Left lung (tissue), 10 donors: ENCODE measurements around the gene CPNE4. TPM values are rescaled to one million over a fixed set of nuclear protein-coding genes. Genes with fewer than 3 reads are reported as not detected.

ENCODE experiments used
- ATAC-seq: fragments of 200-7000 bp; cut with Tn5 transposase; one replicate; pipeline ENCODE4 v1.9.1; 2020; ENCODE audit warnings: moderate library complexity
- DNase-seq, 4 donors: peaks; one replicate each; pipeline ENCODE4 v3.0.0-alpha.2; 2013 to 2020
- H3K27ac ChIP-seq, 2 donors: fragments of 200-600 bp; sonication (generic) in 1 of 2; one replicate each; pipeline versions ENCODE4 v1.5.0 to v1.8.0; 2020 to 2021
- H3K27me3 ChIP-seq, 2 donors: fragments of 200-600 bp; sonication (generic) in 1 of 2; one replicate each; pipeline versions ENCODE4 v1.5.0 to v1.8.0; 2020 to 2021
- H3K36me3 ChIP-seq, 2 donors: fragments of 200-600 bp; sonication (generic) in 1 of 2; one replicate each; pipeline versions ENCODE4 v1.5.0 to v1.8.0; 2020 to 2021
- H3K4me1 ChIP-seq, 2 donors: fragments of 200-600 bp; one replicate each; pipeline ENCODE4 v1.8.0; 2021
- H3K4me3 ChIP-seq, 2 donors: fragments of 200-600 bp; sonication (generic) in 1 of 2; one replicate each; pipeline versions ENCODE4 v1.5.0 to v1.8.0; 2020 to 2021; ENCODE audit warnings: mild to moderate bottlenecking in 1 of 2
- H3K9me3 ChIP-seq, 2 donors: fragments of 200-600 bp; sonication (generic) in 1 of 2; one replicate each; pipeline versions ENCODE4 v1.5.0 to v1.8.0; 2020 to 2021
- CTCF ChIP-seq, 2 donors: fragments of 200-600 bp; sonication (generic) in 1 of 2; IDR thresholded peaks; one replicate each; pipeline versions ENCODE4 v1.5.0 to v1.8.0; 2021; ENCODE audit warnings: antibody characterized with exemption in 2 of 2
- intact Hi-C, 2 donors: fragments of 100-400 bp; cut with DNase I; formaldehyde crosslinking; loops; one replicate each; pipeline versions ENCODE4 v1.11.2 to v1.14.2; 2022
- polyA plus RNA-seq, 6 donors: library from polyadenylated mRNA; unstranded; fragments of 120-200 nt; gene quantifications; one replicate each; pipeline ENCODE4 v1.2.1, GENCODE V29; 2013; ENCODE audit not compliant: insufficient read length in 6 of 6
- total RNA-seq, 2 donors: library from RNA; stranded (reverse); fragmentation: NEBNext Ultra II Directional; extraction: Animal tissue kit (Norgen Biotek cat#: 25700); gene quantifications; one replicate each; pipeline ENCODE4 v1.2.1, GENCODE V29; 2021
- donor health status: DM: no; HTN: yes; CAD: no.
- donor health status: DM: no; HTN: no; CAD: no.

Gene CPNE4
- total and polyA plus RNA-seq, 8 donors: 0.24 to 2.1 (median 0.85) TPM

- Histone ChIP-seq H3K27me3 (no peaks in the 10 kb centered on the region), H3K27ac (no peak overlapping the region), H3K4me1 (no peaks in the 10 kb centered on the region), H3K4me3 (no peak overlapping the region), H3K36me3 (no peaks in the 10 kb centered on the region), H3K9me3 (no peaks in the 10 kb centered on the region)
- intact Hi-C loops: no loop called here
- no peak for TF ChIP-seq CTCF (IDR thresholded peaks at IDR 0.05)
- DNase-seq (no peak), ATAC-seq (no peak)
Measured at GRCh38 chr3:131630097-131630496, 404.7 kb downstream of the CPNE4 start.

- TF ChIP-seq CTCF (IDR thresholded peaks at IDR 0.05): no peak
- Histone ChIP-seq H3K36me3 (no peaks in the 10 kb centered on the region), H3K27me3 (no peaks in the 10 kb centered on the region), H3K4me3 (no peak overlapping the region), H3K27ac (no peak overlapping the region), H3K4me1 (no peaks in the 10 kb centered on the region), H3K9me3 (no peaks in the 10 kb centered on the region)
- DNase-seq (no peak), ATAC-seq (no peak)
- intact Hi-C loops: no loop called here
Measured at GRCh38 chr3:131623431-131623830, 411.4 kb downstream of the CPNE4 start.

GRCh38 chr3:131622726-131623125 lies 412.1 kb downstream of the CPNE4 start:
- H3K4me1 ChIP-seq: no peaks in the 10 kb centered on the region

GRCh38 chr3:131620977-131621376 lies 413.8 kb downstream of the CPNE4 start:
- Histone ChIP-seq H3K9me3 (no peaks in the 10 kb centered on the region), H3K36me3 (no peaks in the 10 kb centered on the region), H3K4me3 (no peak overlapping the region), H3K27me3 (no peaks in the 10 kb centered on the region), H3K4me1 (no peaks in the 10 kb centered on the region), H3K27ac (no peak overlapping the region)
- TF ChIP-seq CTCF (IDR thresholded peaks at IDR 0.05): no peak
- DNase-seq: no peak
- intact Hi-C loops: no loop called here
- no peak for ATAC-seq

More at GRCh38 chr3:131622726-131623125, 412.1 kb downstream of the CPNE4 start:
- no peak for TF ChIP-seq CTCF (IDR thresholded peaks at IDR 0.05)
- intact Hi-C loops: no loop called here
- no peak for DNase-seq
- no peaks in the 10 kb centered on the region for H3K36me3 ChIP-seq
- no peaks in the 10 kb centered on the region for H3K9me3 ChIP-seq
- ATAC-seq: no peak
- no peak overlapping the region for H3K27ac ChIP-seq
- H3K4me3 ChIP-seq: no peak overlapping the region
- no peaks in the 10 kb centered on the region for H3K27me3 ChIP-seq

- H3K4me3 ChIP-seq: no peak overlapping the region
- intact Hi-C loops: no loop called here
- TF ChIP-seq CTCF (IDR thresholded peaks at IDR 0.05): no peak
- no peaks in the 10 kb centered on the region for H3K9me3 ChIP-seq
- ATAC-seq (no peak), DNase-seq (no peak)
- no peaks in the 10 kb centered on the region for H3K36me3 ChIP-seq
- no peaks in the 10 kb centered on the region for H3K4me1 ChIP-seq
- no peak overlapping the region for H3K27ac ChIP-seq
- no peaks in the 10 kb centered on the region for H3K27me3 ChIP-seq
Measured at GRCh38 chr3:131619821-131620220, 415.0 kb downstream of the CPNE4 start.
